HAP-1 (cell line): ENCODE results near the gene PPP4R2.
"Not testable (repeated sequence)": the region's sequence is repeated elsewhere in the genome, so short reads cannot be mapped to it uniquely, and the experiment has no call there.

ENCODE experiments used
- DNase-seq, 2 experiments: peaks; one replicate each; pipeline ENCODE4 v3.0.0-alpha.2; 2016 to 2020; ENCODE audit warnings: low spot score in 2 of 2
- H3K27me3 ChIP-seq: fragments of 250-450 bp; sonication (Bioruptor Pico); 2 replicates; pipeline ENCODE4 v1.5.1; 2020; ENCODE audit warnings: low read depth, mild to moderate bottlenecking, moderate library complexity
- H3K36me3 ChIP-seq: fragments of 250-450 bp; sonication (Bioruptor Pico); replicated peaks from 2 replicates; pipeline ENCODE4 v1.5.1; 2020; ENCODE audit warnings: mild to moderate bottlenecking
- H3K4me1 ChIP-seq: fragments of 250-450 bp; sonication (Bioruptor Pico); 2 replicates; pipeline ENCODE4 v1.5.1; 2020; ENCODE audit warnings: mild to moderate bottlenecking
- H3K4me3 ChIP-seq: fragments of 250-450 bp; sonication (Bioruptor Pico); 2 replicates; pipeline ENCODE4 v1.5.1; 2020; ENCODE audit warnings: mild to moderate bottlenecking, moderate library complexity
- H3K9me3 ChIP-seq: fragments of 250-450 bp; sonication (Bioruptor Pico); 2 replicates; pipeline ENCODE4 v1.5.1; 2020; ENCODE audit warnings: mild to moderate bottlenecking, moderate library complexity
- in situ Hi-C: fragments of 300-500 bp; cut with MboI; formaldehyde crosslinking; loops from 3 replicates; pipeline ENCODE4 v1.14.3; 2020; ENCODE audit warnings: low sequenced_read_pairs, inconsistent platforms, mixed read lengths

The PPP4R2 gene

GRCh38 chr3:72993391-72993790, 3.2 kb upstream of the PPP4R2 start:
- in situ Hi-C loops, result no loop called here
- H3K9me3 ChIP-seq, result no peaks in the 10 kb centered on the region; the same call in 1 of the 2 replicates
- peaks cover 7% of the 10 kb centered on the region for H3K4me1 ChIP-seq
- no peak for DNase-seq
- H3K36me3 ChIP-seq, result peaks cover 4% of the 10 kb centered on the region
- no peaks in the 10 kb centered on the region for H3K27me3 ChIP-seq
- H3K4me3 ChIP-seq, result no peak overlapping the region

GRCh38 chr3:72995337-72995736, 1.3 kb upstream of the PPP4R2 start:
- Histone ChIP-seq H3K36me3 (peaks cover 24% of the 10 kb centered on the region), H3K4me1 (peaks cover 20% of the 10 kb centered on the region), H3K27me3 (no peaks in the 10 kb centered on the region), H3K4me3 (no peak overlapping the region), H3K9me3 (no peaks in the 10 kb centered on the region; the same call in 1 of the 2 replicates)
- DNase-seq, result no peak
- in situ Hi-C loops, result no loop called here

DNA sequence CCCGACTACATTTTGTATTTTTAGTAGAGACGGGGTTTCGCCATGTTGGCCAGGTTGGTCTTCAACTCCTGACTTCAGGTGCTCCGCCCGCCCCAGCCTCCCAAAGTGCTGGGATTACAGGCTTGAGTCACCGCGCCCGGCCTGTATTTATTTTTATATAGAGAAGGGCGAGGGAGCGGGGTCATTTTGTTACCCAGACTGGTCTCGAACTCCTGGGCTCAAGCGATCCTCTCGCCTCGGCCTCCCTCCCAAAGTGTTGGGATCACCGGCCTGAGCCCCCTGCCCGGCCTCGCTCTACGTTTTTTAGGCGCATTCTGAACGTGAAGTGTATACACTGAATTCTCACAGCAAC, 514 bp upstream of the PPP4R2 start:
- peaks cover 24% of the 10 kb centered on the region for H3K4me1 ChIP-seq
- H3K9me3 ChIP-seq, result no peaks in the 10 kb centered on the region; the same call in 1 of the 2 replicates
- H3K4me3 ChIP-seq, result peak overlapping the region; percentile 96
- DNase-seq, result no peak
- peaks cover 31% of the 10 kb centered on the region for H3K36me3 ChIP-seq
- H3K27me3 ChIP-seq, result no peaks in the 10 kb centered on the region
- in situ Hi-C loops, result no loop called here

- Histone ChIP-seq H3K27me3 (no peaks in the 10 kb centered on the region), H3K9me3 (no peaks in the 10 kb centered on the region; the same call in 1 of the 2 replicates), H3K36me3 (peaks cover 43% of the 10 kb centered on the region), H3K4me1 (peaks cover 24% of the 10 kb centered on the region), H3K4me3 (peak overlapping the region; percentile 96)
- in situ Hi-C loops, result no loop called here
- peak; percentile 39 to 84 for DNase-seq
Measured at GRCh38 chr3:72997421-72997961, 880 bp downstream of the PPP4R2 start.

DNA sequence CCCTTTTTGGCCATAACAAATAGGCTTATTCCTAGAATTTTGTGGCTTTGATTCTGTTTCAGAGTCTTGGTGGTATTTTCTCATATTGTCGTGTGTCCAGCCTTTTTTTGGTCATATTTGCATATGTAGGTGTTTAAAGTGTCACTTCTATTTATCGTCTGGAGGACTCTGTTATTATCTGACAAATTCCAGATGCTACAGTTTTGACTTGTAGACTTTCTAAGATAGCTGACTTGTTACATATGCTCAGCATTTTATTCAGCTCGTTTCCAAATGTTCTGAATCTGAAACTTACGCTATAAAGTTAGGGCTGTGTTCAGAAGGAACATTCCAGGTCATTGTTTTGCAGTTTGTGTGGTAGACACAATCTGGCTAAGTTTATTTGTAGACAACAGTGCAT, 1.9 kb downstream of the PPP4R2 start:
- Histone ChIP-seq H3K9me3 (no peaks in the 10 kb centered on the region; the same call in 1 of the 2 replicates), H3K36me3 (peaks cover 52% of the 10 kb centered on the region), H3K4me3 (peak overlapping the region; percentile 96), H3K27me3 (no peaks in the 10 kb centered on the region), H3K4me1 (peaks cover 24% of the 10 kb centered on the region)
- DNase-seq, result peak in 1 of 2 experiments; percentile 18
- in situ Hi-C loops, result no loop called here

GRCh38 chr3:72999951-73000350, 3.3 kb downstream of the PPP4R2 start:
- Histone ChIP-seq H3K4me3 (peak overlapping the region; percentile 96; the same call in 1 of the 2 replicates), H3K4me1 (peaks cover 24% of the 10 kb centered on the region), H3K36me3 (peaks cover 60% of the 10 kb centered on the region), H3K9me3 (no peaks in the 10 kb centered on the region; the same call in 1 of the 2 replicates), H3K27me3 (no peaks in the 10 kb centered on the region)
- no peak for DNase-seq
- in situ Hi-C loops, result no loop called here

GRCh38 chr3:73003050-73003449, 6.4 kb downstream of the PPP4R2 start:
- Histone ChIP-seq H3K36me3 (peaks cover 79% of the 10 kb centered on the region), H3K4me1 (peaks cover 19% of the 10 kb centered on the region)
- in situ Hi-C loops, H3K4me3 ChIP-seq, H3K9me3 ChIP-seq, DNase-seq, H3K27me3 ChIP-seq: not testable (repeated sequence)

DNA sequence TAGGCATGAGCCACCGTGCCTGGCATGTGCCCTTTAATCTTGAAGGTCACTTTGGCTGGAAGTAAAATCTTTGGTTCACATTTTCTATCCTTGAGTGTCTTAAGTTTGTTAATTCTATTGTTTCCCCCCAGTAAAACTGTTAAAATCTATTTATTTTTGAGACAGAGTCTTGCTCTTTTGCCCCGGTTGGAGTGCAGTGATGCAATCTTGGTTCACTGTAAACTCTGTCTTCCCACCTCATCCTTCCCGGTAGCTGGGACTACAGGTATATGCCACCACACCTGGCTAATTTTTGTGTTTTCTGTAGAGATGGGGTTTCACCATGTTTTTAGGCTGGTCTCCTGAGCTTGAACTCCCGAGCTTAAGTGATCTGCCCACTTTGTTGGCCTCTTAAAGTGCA, 7.7 kb downstream of the PPP4R2 start:
- no peaks in the 10 kb centered on the region for H3K27me3 ChIP-seq
- peaks cover 13% of the 10 kb centered on the region for H3K4me1 ChIP-seq
- DNase-seq, result no peak
- in situ Hi-C loops, result no loop called here
- peaks cover 73% of the 10 kb centered on the region for H3K36me3 ChIP-seq
- no peak overlapping the region for H3K4me3 ChIP-seq
- H3K9me3 ChIP-seq, result no peaks in the 10 kb centered on the region

GRCh38 chr3:73007992-73008712, 11.5 kb downstream of the PPP4R2 start:
- Histone ChIP-seq H3K9me3 (no peaks in the 10 kb centered on the region), H3K4me3 (no peak overlapping the region), H3K4me1 (0 out of 2 replicates have a peak, but pooled peaks cover 2% of the 10 kb centered on the region), H3K27me3 (no peaks in the 10 kb centered on the region), H3K36me3 (peaks cover 38% of the 10 kb centered on the region)
- no peak for DNase-seq
- in situ Hi-C loops, result no loop called here

DNA sequence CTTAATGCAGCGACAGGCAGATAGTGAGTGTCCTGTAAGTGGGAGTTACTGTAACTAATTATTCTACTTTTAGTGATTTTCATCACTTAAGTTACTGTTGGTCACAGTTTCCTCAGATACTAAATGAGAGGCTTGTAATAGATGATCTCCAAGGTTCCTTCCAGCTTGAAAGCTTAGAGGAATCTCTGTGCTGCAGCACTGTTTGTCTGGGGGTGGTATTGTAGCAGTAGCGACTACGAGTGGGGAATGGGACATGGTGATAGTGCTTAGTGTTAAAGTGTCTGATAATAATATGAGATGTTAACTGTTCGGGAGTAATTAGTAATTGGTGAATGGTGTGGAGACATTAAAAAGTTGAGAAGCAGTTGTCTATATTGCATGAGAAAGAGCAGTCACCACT, 12.4 kb downstream of the PPP4R2 start:
- H3K36me3 ChIP-seq, result peaks cover 31% of the 10 kb centered on the region
- no peaks in the 10 kb centered on the region for H3K9me3 ChIP-seq
- DNase-seq, result no peak
- H3K4me1 ChIP-seq, result 0 out of 2 replicates have a peak, but pooled peaks cover 2% of the 10 kb centered on the region
- in situ Hi-C loops, result no loop called here
- no peak overlapping the region for H3K4me3 ChIP-seq
- H3K27me3 ChIP-seq, result no peaks in the 10 kb centered on the region

DNA sequence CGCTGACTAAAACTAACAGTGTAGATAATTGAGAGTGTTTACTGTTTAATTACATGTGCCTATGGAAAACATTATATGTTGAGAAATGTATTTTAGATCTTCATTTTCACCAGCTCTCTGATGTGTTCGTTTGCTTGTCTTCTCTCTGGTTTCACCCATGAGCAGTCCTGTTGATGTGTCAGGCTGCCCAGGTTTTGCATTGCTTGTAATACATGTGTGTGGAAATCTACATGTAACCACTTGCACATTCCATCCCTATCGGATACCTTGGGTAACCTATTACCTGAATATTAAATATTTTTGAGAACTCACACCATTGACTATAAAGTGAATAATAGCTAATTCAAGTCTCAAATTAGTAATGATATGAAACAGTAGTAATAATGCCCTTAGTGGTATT, 13.1 kb downstream of the PPP4R2 start:
- H3K27me3 ChIP-seq, result no peaks in the 10 kb centered on the region

DNA sequence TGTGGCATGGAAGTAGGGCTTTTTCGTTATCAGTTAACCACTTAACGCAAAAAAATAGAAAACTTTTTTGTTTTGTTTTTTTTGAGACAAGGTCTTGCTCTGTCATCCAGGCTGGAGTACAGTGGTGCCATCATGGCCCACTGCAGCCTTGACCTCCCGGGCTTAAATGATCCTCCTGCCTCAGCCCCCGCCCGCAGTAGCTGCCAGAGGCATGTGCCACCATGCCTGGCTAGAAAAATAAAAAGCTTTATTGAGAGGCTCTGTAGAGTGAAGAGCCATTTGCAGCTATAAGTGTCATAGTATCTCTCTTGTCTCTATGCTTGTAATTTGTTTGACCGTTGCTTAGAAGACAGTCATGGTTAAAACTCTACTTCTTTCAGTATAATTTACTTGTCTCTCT, 13.5 kb downstream of the PPP4R2 start:
- H3K27me3 ChIP-seq, result no peaks in the 10 kb centered on the region
- no peak for DNase-seq
- 0 out of 2 replicates have a peak, but pooled peaks cover 2% of the 10 kb centered on the region for H3K4me1 ChIP-seq
- no peak overlapping the region for H3K4me3 ChIP-seq
- no peaks in the 10 kb centered on the region for H3K9me3 ChIP-seq
- in situ Hi-C loops, result no loop called here
- H3K36me3 ChIP-seq, result peaks cover 30% of the 10 kb centered on the region

More for the DNA sequence above, 13.1 kb downstream of the PPP4R2 start:
- Histone ChIP-seq H3K4me3 (no peak overlapping the region), H3K9me3 (no peaks in the 10 kb centered on the region), H3K36me3 (peaks cover 27% of the 10 kb centered on the region), H3K4me1 (0 out of 2 replicates have a peak, but pooled peaks cover 2% of the 10 kb centered on the region)
- no peak for DNase-seq
- in situ Hi-C loops, result no loop called here

- peaks cover 9% of the 10 kb centered on the region for H3K36me3 ChIP-seq
- H3K4me1 ChIP-seq, result peaks cover 5% of the 10 kb centered on the region; the same call in 1 of the 2 replicates
- in situ Hi-C loops, result no loop called here
- no peaks in the 10 kb centered on the region for H3K9me3 ChIP-seq
- no peaks in the 10 kb centered on the region for H3K27me3 ChIP-seq
- no peak overlapping the region for H3K4me3 ChIP-seq
- no peak for DNase-seq
Measured at GRCh38 chr3:73018298-73018697, 21.7 kb downstream of the PPP4R2 start.

DNA sequence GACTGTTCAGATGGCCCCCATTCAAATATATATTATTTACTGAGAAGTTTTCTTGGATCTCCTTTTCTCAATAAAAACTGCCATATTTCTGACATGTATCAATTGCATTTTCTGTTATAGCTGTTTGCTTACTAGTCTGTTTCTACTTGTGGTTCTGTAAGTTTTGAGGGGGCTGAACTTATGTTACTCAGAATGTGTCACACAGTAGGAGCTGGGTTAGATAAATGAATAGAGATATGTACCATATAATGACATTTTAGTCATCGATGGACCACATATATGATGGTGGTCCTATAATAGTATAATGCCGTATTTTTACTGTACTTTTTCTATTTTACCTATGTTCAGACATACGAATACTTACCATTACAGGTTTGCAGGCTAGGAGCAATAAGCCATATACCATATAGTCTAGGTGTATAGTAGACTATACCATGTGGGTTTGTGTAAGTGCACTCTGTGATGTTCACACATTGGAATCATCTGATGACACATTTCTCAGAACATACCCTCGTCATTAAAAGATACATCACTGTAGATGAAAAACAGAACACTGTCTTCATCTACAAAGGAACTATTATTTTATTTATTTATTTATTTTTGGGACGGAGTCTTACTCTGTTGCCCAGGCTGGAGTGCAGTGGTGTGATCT, 22.3 kb downstream of the PPP4R2 start:
- Histone ChIP-seq H3K4me1 (peaks cover 5% of the 10 kb centered on the region; the same call in 1 of the 2 replicates), H3K27me3 (no peaks in the 10 kb centered on the region), H3K4me3 (no peak overlapping the region), H3K36me3 (peaks cover 9% of the 10 kb centered on the region), H3K9me3 (no peaks in the 10 kb centered on the region)
- in situ Hi-C loops, result no loop called here
- DNase-seq, result no peak
